Measurements from ENCODE around the gene ESYT2. TPM values are rescaled to one million over a fixed set of nuclear protein-coding genes. Genes with fewer than 3 reads are reported as not detected.

ESYT2 gene
- total and polyA plus RNA-seq, 9 of the 15 experiments (the other 6 are each of a cell fraction or from before 2014, with no cell fraction given) = 5.8 to 86.9 (median 64.7) TPM

- 0 out of 2 replicates have a peak, but pooled peaks have one; percentile 34 for TF ChIP-seq HMGXB4 (CRISPR knock-in tag; IDR thresholded peaks at IDR 0.05)
- TF ChIP-seq GTF2E2 (tag; IDR thresholded peaks at IDR 0.05) = peak; percentile 39; the same call in 1 of the 2 replicates
- TF ChIP-seq ZZZ3 (IDR thresholded peaks at IDR 0.05) = 0 out of 2 replicates have a peak, but pooled peaks have one; percentile 38
- peak; percentile 24; the same call in 1 of the 2 replicates for TF ChIP-seq ARID4B (CRISPR knock-in tag; IDR thresholded peaks at IDR 0.05)
- peak; percentile 52; the same call in 1 of the 2 replicates for TF ChIP-seq RERE (CRISPR knock-in tag; IDR thresholded peaks at IDR 0.05; ENCODE audit: borderline replicate concordance)
- TF ChIP-seq TCF3 (CRISPR knock-in tag; IDR thresholded peaks at IDR 0.05) = 0 out of 2 replicates have a peak, but pooled peaks have one; percentile 2
- TF ChIP-seq FOXP1 (CRISPR knock-in tag; IDR thresholded peaks at IDR 0.05) = peak; percentile 53; the same call in 1 of the 2 replicates
- TF ChIP-seq XRCC5 (IDR thresholded peaks at IDR 0.05; ENCODE audit: low read depth, low read length) = 0 out of 2 replicates have a peak, but pooled peaks have one; percentile 26
Observed at GRCh38 chr7:158703679-158704523, 125.4 kb downstream of the ESYT2 start (continued).

All from K562 (cell line).